Measurements from ENCODE around the gene HS6ST3.

The HS6ST3 gene

DNA sequence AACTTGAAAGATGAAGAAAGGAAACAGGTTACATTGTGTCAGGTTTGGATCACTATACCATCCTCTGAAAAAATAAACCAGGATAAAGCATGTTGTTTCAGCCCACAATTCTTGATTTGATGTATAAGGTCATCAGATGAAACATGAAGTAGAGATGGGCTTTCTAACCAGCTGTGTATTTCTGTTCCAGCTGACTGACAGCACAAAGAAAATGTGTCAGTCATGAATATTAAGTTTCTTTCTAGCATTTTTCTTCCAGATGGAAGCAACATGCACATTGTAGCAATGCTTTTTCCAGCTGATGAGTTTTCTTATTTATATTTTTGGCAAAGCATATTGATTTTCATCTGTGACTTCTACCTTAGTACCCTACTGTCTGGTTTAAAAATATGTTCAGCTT, 704.8 kb downstream of the HS6ST3 start:
- H4K20me1 ChIP-seq (ENCODE audit: insufficient read depth, low read length) = no peaks in the 10 kb centered on the region
- no peak overlapping the region for H3K9ac ChIP-seq (ENCODE audit: low read length)
- H3K79me2 ChIP-seq (ENCODE audit: insufficient read depth, low read length) = no peaks in the 10 kb centered on the region
- no peaks in the 10 kb centered on the region for H3F3A ChIP-seq (ENCODE audit: insufficient read depth, low read length)
- no peaks in the 10 kb centered on the region for H3K4me1 ChIP-seq (ENCODE audit: insufficient read depth, low read length, severe bottlenecking)
- no peaks in the 10 kb centered on the region for H3K36me3 ChIP-seq (ENCODE audit: insufficient read depth, low read length)
- TF ChIP-seq EZH2 (IDR thresholded peaks at IDR 0.05; ENCODE audit: borderline replicate concordance, low read length) = no peak
- TF ChIP-seq, protein P1, sequence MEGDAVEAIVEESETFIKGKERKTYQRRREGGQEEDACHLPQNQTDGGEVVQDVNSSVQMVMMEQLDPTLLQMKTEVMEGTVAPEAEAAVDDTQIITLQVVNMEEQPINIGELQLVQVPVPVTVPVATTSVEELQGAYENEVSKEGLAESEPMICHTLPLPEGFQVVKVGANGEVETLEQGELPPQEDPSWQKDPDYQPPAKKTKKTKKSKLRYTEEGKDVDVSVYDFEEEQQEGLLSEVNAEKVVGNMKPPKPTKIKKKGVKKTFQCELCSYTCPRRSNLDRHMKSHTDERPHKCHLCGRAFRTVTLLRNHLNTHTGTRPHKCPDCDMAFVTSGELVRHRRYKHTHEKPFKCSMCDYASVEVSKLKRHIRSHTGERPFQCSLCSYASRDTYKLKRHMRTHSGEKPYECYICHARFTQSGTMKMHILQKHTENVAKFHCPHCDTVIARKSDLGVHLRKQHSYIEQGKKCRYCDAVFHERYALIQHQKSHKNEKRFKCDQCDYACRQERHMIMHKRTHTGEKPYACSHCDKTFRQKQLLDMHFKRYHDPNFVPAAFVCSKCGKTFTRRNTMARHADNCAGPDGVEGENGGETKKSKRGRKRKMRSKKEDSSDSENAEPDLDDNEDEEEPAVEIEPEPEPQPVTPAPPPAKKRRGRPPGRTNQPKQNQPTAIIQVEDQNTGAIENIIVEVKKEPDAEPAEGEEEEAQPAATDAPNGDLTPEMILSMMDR (IDR thresholded peaks at IDR 0.05; ENCODE audit: low read length) = no peak
- H3K4me2 ChIP-seq (ENCODE audit: low read length) = no peak overlapping the region
- no peaks in the 10 kb centered on the region for H3K27me3 ChIP-seq (ENCODE audit: insufficient read depth, low read length)
- H3K4me3 ChIP-seq (ENCODE audit: low read depth, low read length, poor library complexity, severe bottlenecking) = no peak overlapping the region
- H3K27ac ChIP-seq (ENCODE audit: low read depth, low read length, poor library complexity, severe bottlenecking) = no peak overlapping the region
- no peaks in the 10 kb centered on the region for H3K9me2 ChIP-seq (ENCODE audit: low read depth, low read length)
- no peaks in the 10 kb centered on the region for H3K9me3 ChIP-seq (ENCODE audit: low read length)
- no peak overlapping the region for H2AFZ ChIP-seq (ENCODE audit: low read length)

GRCh38 chr13:96795670-96796069, 705.8 kb downstream of the HS6ST3 start:
- Histone ChIP-seq H4K20me1 (ENCODE audit: insufficient read depth, low read length) (no peaks in the 10 kb centered on the region), H3K9ac (ENCODE audit: low read length) (no peak overlapping the region), H3K9me2 (ENCODE audit: low read depth, low read length) (no peaks in the 10 kb centered on the region), H3F3A (ENCODE audit: insufficient read depth, low read length) (no peaks in the 10 kb centered on the region), H3K36me3 (ENCODE audit: insufficient read depth, low read length) (no peaks in the 10 kb centered on the region), H3K79me2 (ENCODE audit: insufficient read depth, low read length) (no peaks in the 10 kb centered on the region), H3K9me3 (ENCODE audit: low read length) (no peaks in the 10 kb centered on the region), H2AFZ (ENCODE audit: low read length) (no peak overlapping the region), H3K4me3 (ENCODE audit: low read depth, low read length, poor library complexity, severe bottlenecking) (no peak overlapping the region), H3K27ac (ENCODE audit: low read depth, low read length, poor library complexity, severe bottlenecking) (no peak overlapping the region), H3K4me1 (ENCODE audit: insufficient read depth, low read length, severe bottlenecking) (no peaks in the 10 kb centered on the region), H3K4me2 (ENCODE audit: low read length) (no peak overlapping the region), H3K27me3 (ENCODE audit: insufficient read depth, low read length) (no peaks in the 10 kb centered on the region)
- TF ChIP-seq EZH2 (IDR thresholded peaks at IDR 0.05; ENCODE audit: borderline replicate concordance, low read length) = no peak
- TF ChIP-seq, protein P1 (IDR thresholded peaks at IDR 0.05; ENCODE audit: low read length) = no peak

- H3K79me2 ChIP-seq (ENCODE audit: insufficient read depth, low read length) = no peaks in the 10 kb centered on the region
- H3K27me3 ChIP-seq (ENCODE audit: insufficient read depth, low read length) = no peaks in the 10 kb centered on the region
- no peak for TF ChIP-seq EZH2 (IDR thresholded peaks at IDR 0.05; ENCODE audit: borderline replicate concordance, low read length)
- TF ChIP-seq, protein P1 (IDR thresholded peaks at IDR 0.05; ENCODE audit: low read length) = peak; percentile 15; the same call in 1 of the 2 replicates
- H3K4me1 ChIP-seq (ENCODE audit: insufficient read depth, low read length, severe bottlenecking) = no peaks in the 10 kb centered on the region
- H3K4me3 ChIP-seq (ENCODE audit: low read depth, low read length, poor library complexity, severe bottlenecking) = no peak overlapping the region
- no peaks in the 10 kb centered on the region for H3K9me3 ChIP-seq (ENCODE audit: low read length)
- H3K9me2 ChIP-seq (ENCODE audit: low read depth, low read length) = no peaks in the 10 kb centered on the region
- no peak overlapping the region for H3K9ac ChIP-seq (ENCODE audit: low read length)
- H3F3A ChIP-seq (ENCODE audit: insufficient read depth, low read length) = no peaks in the 10 kb centered on the region
- H2AFZ ChIP-seq (ENCODE audit: low read length) = no peak overlapping the region
- H3K36me3 ChIP-seq (ENCODE audit: insufficient read depth, low read length) = no peaks in the 10 kb centered on the region
- no peaks in the 10 kb centered on the region for H4K20me1 ChIP-seq (ENCODE audit: insufficient read depth, low read length)
- H3K27ac ChIP-seq (ENCODE audit: low read depth, low read length, poor library complexity, severe bottlenecking) = no peak overlapping the region
- H3K4me2 ChIP-seq (ENCODE audit: low read length) = no peak overlapping the region
Observed at GRCh38 chr13:96796091-96796633, 706.3 kb downstream of the HS6ST3 start.

Data from OCI-LY1 (cell line).